Natural killer cell (primary cell): Measurements from ENCODE around the gene PPP1R12B. TPM values are rescaled to one million over a fixed set of nuclear protein-coding genes. Genes with fewer than 3 reads are reported as not detected.
"Not testable (repeated sequence)": the region's sequence is repeated elsewhere in the genome, so short reads cannot be mapped to it uniquely, and the experiment has no call there.

Source experiments
- ATAC-seq, 3 donors: fragments of 150-1000 bp in 2 of 3; fragments of 200-7000 bp in 1 of 3; cut with Tn5 transposase; 1 replicate in 1 of 3; 2 replicates in 2 of 3; pipeline ENCODE4 v1.10.0; 2021; ENCODE audit warnings: mild to moderate bottlenecking in 2 of 3, moderate library complexity in 2 of 3
- DNase-seq, 2 donors: peaks; one replicate each; pipeline versions ENCODE4 v3.0.0 to v3.0.0-alpha.2; 2013 to 2021; ENCODE audit warnings: mixed read lengths in 1 of 2
- H3K27ac ChIP-seq: one replicate; pipeline ENCODE4 v1.5.1; 2013; ENCODE audit warnings: mild to moderate bottlenecking, low read length
- H3K27me3 ChIP-seq: one replicate; pipeline ENCODE4 v1.6.1; 2013; ENCODE audit warnings: low read length; ENCODE audit not compliant: control insufficient read depth, insufficient read depth
- H3K36me3 ChIP-seq: one replicate; pipeline ENCODE4 v1.6.1; 2013; ENCODE audit warnings: low read length; ENCODE audit not compliant: control insufficient read depth, insufficient read depth
- H3K4me1 ChIP-seq: one replicate; pipeline ENCODE4 v1.6.1; 2013; ENCODE audit warnings: low read length; ENCODE audit not compliant: control insufficient read depth, insufficient read depth
- H3K4me3 ChIP-seq: one replicate; pipeline ENCODE4 v1.5.1; 2013; ENCODE audit warnings: low read length
- H3K9me3 ChIP-seq: one replicate; pipeline ENCODE4 v1.6.1; 2013; ENCODE audit warnings: low read length; ENCODE audit not compliant: control insufficient read depth, insufficient read depth
- H3K27ac Mint-ChIP-seq, 2 donors: one replicate each; pipeline ENCODE4 v1.8.0; 2022; ENCODE audit warnings: mild to moderate bottlenecking in 2 of 2, mixed read lengths in 2 of 2, moderate library complexity in 1 of 2
- H3K27me3 Mint-ChIP-seq, 2 donors: one replicate each; pipeline ENCODE4 v1.8.0; 2022; ENCODE audit warnings: low read depth in 2 of 2, mixed read lengths in 2 of 2
- H3K36me3 Mint-ChIP-seq: one replicate; pipeline ENCODE4 v1.8.0; 2022; ENCODE audit warnings: mixed read lengths
- H3K4me1 Mint-ChIP-seq, 2 donors: one replicate each; pipeline ENCODE4 v1.8.0; 2022; ENCODE audit warnings: mixed read lengths in 2 of 2
- H3K4me3 Mint-ChIP-seq: one replicate; pipeline ENCODE4 v1.8.0; 2022; ENCODE audit warnings: mild to moderate bottlenecking, moderate library complexity, mixed read lengths
- H3K9me3 Mint-ChIP-seq, 2 donors: one replicate each; pipeline ENCODE4 v1.8.0; 2022; ENCODE audit warnings: mixed read lengths in 2 of 2
- WGBS: methylation state at CpG from one replicate; pipeline ENCODE4 v1.1.7; 2013; ENCODE audit warnings: missing lambda C conversion rate; ENCODE audit not compliant: insufficient coverage; 5-methylcytosine and 5-hydroxymethylcytosine counted together
- intact Hi-C: fragments of 100-400 bp; cut with micrococcal nuclease; formaldehyde crosslinking; loops from one replicate; pipeline ENCODE4 v1.14.2; 2022
- total RNA-seq, 4 donors: library from RNA; stranded (reverse); fragments of 120-200 nt in 1 of 4; gene quantifications; one replicate each; pipeline versions ENCODE4 v1.2.3 to v1.2.4, GENCODE V29; 2013 to 2022
- TF ChIP-seq, protein P1 (sequence below): fragments of 200-600 bp; IDR thresholded peaks from one replicate; pipeline ENCODE4 v1.8.0; 2022; ENCODE audit warnings: antibody characterized with exemption

PPP1R12B gene
- total RNA-seq, 3 donors from 2014 or later (not counting 1 experiment from before 2014, with no cell fraction given): 27.8 to 47.5 (median 46.5) TPM

DNA sequence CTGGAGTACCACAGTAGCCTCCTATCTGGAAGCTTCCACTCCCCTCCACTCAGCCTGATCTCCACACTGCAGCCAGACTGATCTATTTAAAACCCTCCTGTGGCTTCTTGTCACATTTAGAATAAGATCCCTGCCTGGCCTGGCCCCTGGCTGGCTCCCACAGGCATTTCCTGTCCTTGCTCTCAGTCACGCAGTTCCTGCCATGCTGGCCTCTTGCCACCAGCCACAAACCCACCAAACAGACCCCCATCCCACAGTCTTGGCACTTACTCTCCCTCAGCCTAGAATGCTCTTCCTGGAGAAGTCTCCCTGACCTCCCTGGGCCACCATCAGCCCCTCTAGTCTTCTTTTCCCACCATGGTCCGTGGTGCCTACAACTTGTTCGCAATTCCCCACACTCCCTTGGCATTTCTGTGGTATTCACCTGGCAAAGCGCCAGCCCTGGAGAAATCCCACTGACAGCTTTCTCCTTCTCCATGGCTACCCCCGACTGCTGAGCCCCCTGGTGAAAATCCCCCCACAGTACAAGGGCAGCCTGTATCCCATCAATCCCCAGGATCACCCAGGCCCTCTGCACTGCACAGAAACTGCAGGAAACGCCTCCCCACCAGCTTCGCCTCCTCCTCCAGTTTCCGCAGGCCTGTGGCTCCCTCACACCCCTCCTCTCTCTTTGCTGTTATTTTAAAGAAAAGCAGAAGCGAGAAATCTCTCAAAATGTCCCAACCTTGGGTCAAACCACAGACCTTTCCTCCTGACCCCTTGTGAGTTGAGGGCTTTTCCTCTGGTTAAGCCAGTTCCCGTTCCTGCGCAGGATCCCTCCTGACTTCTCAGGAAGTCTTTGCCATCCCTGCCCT is 267.2 kb downstream of the PPP1R12B start:
- Histone ChIP-seq H3K36me3 (no peaks in the 10 kb centered on the region), H3K27ac (no peak overlapping the region), H3K9me3 (no peaks in the 10 kb centered on the region), H3K4me1 (peaks cover 29% of the 10 kb centered on the region), H3K27me3 (no peaks in the 10 kb centered on the region), H3K4me3 (no peak overlapping the region)
- Mint-ChIP-seq H3K36me3 (no peaks in the 10 kb centered on the region), H3K27ac (peak overlapping the region; percentile 17 to 72), H3K9me3 (no peaks in the 10 kb centered on the region), H3K4me1 (peaks cover 34 to 45% of the 10 kb centered on the region in 2 donors), H3K27me3 (peaks cover 23 to 38% of the 10 kb centered on the region in 2 donors), H3K4me3 (peak overlapping the region; percentile 68)
- DNase-seq (no peak), ATAC-seq (peak in 2 of 3 donors; percentile 61 to 65)
- WGBS: 9% methylated on average over 11 of the region's 11 CpGs
- TF ChIP-seq, protein P1, sequence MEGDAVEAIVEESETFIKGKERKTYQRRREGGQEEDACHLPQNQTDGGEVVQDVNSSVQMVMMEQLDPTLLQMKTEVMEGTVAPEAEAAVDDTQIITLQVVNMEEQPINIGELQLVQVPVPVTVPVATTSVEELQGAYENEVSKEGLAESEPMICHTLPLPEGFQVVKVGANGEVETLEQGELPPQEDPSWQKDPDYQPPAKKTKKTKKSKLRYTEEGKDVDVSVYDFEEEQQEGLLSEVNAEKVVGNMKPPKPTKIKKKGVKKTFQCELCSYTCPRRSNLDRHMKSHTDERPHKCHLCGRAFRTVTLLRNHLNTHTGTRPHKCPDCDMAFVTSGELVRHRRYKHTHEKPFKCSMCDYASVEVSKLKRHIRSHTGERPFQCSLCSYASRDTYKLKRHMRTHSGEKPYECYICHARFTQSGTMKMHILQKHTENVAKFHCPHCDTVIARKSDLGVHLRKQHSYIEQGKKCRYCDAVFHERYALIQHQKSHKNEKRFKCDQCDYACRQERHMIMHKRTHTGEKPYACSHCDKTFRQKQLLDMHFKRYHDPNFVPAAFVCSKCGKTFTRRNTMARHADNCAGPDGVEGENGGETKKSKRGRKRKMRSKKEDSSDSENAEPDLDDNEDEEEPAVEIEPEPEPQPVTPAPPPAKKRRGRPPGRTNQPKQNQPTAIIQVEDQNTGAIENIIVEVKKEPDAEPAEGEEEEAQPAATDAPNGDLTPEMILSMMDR: no peak
- intact Hi-C loops: no loop called here

DNA sequence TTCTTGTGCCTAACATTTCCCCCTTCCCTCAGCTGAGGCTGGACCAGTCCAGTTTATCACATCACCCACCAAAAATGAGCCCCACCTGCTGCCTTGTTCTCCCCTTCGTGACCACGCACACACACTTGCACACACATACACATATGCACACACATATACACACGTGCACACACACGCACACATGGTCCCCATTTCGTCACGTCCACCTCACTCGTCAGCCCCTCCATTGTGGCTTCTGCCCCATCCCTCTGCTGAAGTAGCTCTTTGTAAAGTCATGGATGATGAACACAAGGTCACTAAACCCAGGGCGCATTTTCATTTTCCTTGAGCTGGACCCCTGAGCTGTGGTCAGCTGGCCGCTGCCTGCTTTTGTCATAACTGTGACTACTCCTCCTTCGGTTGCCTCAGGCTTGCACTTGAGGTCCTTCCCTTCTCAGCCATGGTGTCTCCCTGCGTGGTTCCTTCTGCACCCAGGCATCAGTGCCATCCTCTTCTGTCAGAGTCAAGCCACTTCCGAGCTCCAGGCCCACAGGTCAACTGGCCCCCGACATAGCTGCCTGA is 267.9 kb downstream of the PPP1R12B start:
- ATAC-seq (peak in 1 of 3 donors; percentile 33), DNase-seq (no peak)
- intact Hi-C loops: no loop called here
- H3K27ac Mint-ChIP-seq: peak overlapping the region; percentile 17 to 72
- Histone ChIP-seq H3K27ac (no peak overlapping the region), H3K36me3 (no peaks in the 10 kb centered on the region), H3K4me1 (peaks cover 29% of the 10 kb centered on the region), H3K27me3 (no peaks in the 10 kb centered on the region), H3K4me3 (no peak overlapping the region), H3K9me3 (no peaks in the 10 kb centered on the region)
- H3K9me3 Mint-ChIP-seq: no peaks in the 10 kb centered on the region
- 50% methylated on average over 13 of the region's 13 CpGs for WGBS
- H3K4me3 Mint-ChIP-seq: peak overlapping the region; percentile 68
- H3K4me1 Mint-ChIP-seq: peaks cover 34 to 45% of the 10 kb centered on the region in 2 donors
- TF ChIP-seq, protein P1: no peak
- H3K36me3 Mint-ChIP-seq: no peaks in the 10 kb centered on the region
- peaks cover 24 to 41% of the 10 kb centered on the region in 2 donors for H3K27me3 Mint-ChIP-seq

DNA sequence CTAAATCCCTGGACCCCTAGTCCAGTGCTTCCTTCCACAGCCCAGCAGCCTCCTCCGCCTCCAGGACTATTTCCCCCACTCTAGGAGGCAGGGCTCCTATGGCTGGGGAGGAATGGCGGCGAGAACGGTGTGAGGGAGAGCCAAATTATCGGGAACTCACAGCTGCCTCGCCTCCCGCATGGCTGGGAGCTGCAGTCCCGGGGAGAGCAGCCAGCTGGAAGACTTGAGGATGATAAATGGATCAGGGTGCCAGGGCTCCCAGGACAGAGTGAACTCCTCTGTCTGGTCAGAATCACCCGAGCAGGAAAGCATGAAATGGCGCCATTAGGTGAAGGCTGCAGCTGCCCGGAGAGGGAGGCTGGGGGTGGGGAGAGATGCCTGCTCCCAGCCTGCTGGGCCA is 270.5 kb downstream of the PPP1R12B start:
- Mint-ChIP-seq H3K27me3 (peaks cover 27 to 41% of the 10 kb centered on the region in 2 donors), H3K4me1 (peaks cover 34 to 49% of the 10 kb centered on the region in 2 donors), H3K27ac (peak overlapping the region in 1 of 2 donors; percentile 41)
- H3K36me3 ChIP-seq, H3K9me3 Mint-ChIP-seq, H3K27me3 ChIP-seq, H3K4me3 ChIP-seq, H3K4me3 Mint-ChIP-seq, H3K36me3 Mint-ChIP-seq, DNase-seq, intact Hi-C loops, H3K9me3 ChIP-seq, ATAC-seq, H3K27ac ChIP-seq: not testable (repeated sequence)
- peaks cover 29% of the 10 kb centered on the region for H3K4me1 ChIP-seq
- WGBS: 91% methylated on average over 10 of the region's 11 CpGs

DNA sequence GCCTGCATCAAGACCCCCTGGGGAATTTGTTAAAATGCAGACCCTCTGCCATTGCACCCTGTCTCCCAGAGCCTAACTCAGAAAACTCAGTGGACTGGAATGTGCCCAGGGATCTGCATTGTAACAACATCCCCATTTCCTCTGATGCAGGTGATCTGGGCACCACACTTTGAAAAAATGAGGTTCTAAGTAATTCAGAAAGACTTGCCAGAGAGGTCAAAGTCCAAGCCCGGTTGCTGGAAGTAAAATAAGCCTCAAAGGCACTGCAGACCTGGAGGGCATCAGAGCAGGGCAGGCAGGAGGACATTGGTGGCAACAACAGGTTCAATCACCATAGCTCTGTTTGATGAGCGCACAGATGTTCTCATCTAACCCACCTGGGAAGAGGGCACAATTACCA is 271.0 kb downstream of the PPP1R12B start:
- H3K27ac Mint-ChIP-seq: no peak overlapping the region
- Histone ChIP-seq H3K4me1 (peaks cover 29% of the 10 kb centered on the region), H3K9me3 (no peaks in the 10 kb centered on the region), H3K4me3 (no peak overlapping the region), H3K36me3 (no peaks in the 10 kb centered on the region), H3K27ac (no peak overlapping the region), H3K27me3 (no peaks in the 10 kb centered on the region)
- TF ChIP-seq, protein P1: no peak
- intact Hi-C loops: no loop called here
- no peaks in the 10 kb centered on the region for H3K36me3 Mint-ChIP-seq
- WGBS: 93% methylated on average over 2 of the region's 2 CpGs
- peaks cover 34 to 46% of the 10 kb centered on the region in 2 donors for H3K4me1 Mint-ChIP-seq
- no peaks in the 10 kb centered on the region for H3K9me3 Mint-ChIP-seq
- no peak overlapping the region for H3K4me3 Mint-ChIP-seq
- ATAC-seq: no peak
- H3K27me3 Mint-ChIP-seq: peaks cover 27 to 41% of the 10 kb centered on the region in 2 donors
- DNase-seq: no peak

DNA sequence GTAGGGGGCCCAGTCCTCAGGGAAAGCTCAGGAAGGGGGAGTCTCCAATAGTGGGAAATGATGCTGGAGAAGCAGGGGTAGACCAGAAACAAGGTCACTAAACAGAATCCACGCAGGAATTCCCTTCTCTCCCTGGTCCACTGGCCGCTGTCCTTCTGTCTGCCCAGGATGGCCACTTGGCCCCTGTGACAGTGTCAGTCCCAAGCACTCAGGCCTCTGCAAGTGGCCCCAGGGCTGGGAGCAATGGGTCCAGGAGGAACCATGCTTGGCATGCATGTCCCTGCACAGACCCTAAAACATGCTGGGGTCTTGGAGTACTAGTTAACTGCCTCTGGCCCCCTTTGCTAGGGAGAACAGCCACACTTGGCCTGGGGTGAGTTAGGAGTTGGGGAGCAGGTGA is 271.5 kb downstream of the PPP1R12B start:
- 77% methylated on average over 2 of the region's 2 CpGs for WGBS
- H3K4me3 ChIP-seq, H3K36me3 Mint-ChIP-seq, ATAC-seq, H3K27ac Mint-ChIP-seq, intact Hi-C loops, H3K4me3 Mint-ChIP-seq, H3K36me3 ChIP-seq, H3K27ac ChIP-seq, H3K9me3 Mint-ChIP-seq, H3K27me3 ChIP-seq, DNase-seq, H3K9me3 ChIP-seq: not testable (repeated sequence)
- peaks cover 33 to 40% of the 10 kb centered on the region in 2 donors for H3K4me1 Mint-ChIP-seq
- peaks cover 29% of the 10 kb centered on the region for H3K4me1 ChIP-seq
- peaks cover 27 to 41% of the 10 kb centered on the region in 2 donors for H3K27me3 Mint-ChIP-seq
